Measurements from ENCODE around the gene OSBPL10. TPM values are rescaled to one million over a fixed set of nuclear protein-coding genes. Genes with fewer than 3 reads are reported as not detected.

OSBPL10 gene
- total and polyA plus RNA-seq, 9 donors: 2.5 to 36.6 (median 10.6) TPM

DNA sequence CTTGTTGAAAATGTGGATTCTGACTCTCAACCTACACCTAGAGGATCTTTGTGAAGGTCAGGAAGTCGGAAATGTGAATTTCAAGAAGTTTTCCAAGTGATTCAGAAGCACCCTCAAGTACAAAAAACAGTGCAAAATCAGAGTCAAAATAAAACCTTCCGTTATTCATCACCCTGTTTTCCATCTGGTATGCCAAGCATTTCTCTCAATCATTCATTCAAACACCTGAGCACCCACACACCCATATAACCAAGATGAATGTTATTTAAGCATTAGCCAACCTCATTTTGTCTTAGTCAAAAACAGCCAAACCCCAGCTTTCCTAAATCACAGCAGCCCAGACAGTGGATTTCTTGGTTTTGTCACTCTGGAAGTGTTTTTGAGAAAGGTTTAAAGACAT, 91.1 kb downstream of the OSBPL10 start:
- Histone ChIP-seq H3K4me3 (no peak overlapping the region), H3K27me3 (no peaks in the 10 kb centered on the region), H3K27ac (no peak overlapping the region), H3K36me3 (no peaks in the 10 kb centered on the region), H3K9me3 (no peaks in the 10 kb centered on the region), H3K4me1 (ENCODE audit: insufficient read depth) (no peaks in the 10 kb centered on the region)
- TF ChIP-seq, protein P1, sequence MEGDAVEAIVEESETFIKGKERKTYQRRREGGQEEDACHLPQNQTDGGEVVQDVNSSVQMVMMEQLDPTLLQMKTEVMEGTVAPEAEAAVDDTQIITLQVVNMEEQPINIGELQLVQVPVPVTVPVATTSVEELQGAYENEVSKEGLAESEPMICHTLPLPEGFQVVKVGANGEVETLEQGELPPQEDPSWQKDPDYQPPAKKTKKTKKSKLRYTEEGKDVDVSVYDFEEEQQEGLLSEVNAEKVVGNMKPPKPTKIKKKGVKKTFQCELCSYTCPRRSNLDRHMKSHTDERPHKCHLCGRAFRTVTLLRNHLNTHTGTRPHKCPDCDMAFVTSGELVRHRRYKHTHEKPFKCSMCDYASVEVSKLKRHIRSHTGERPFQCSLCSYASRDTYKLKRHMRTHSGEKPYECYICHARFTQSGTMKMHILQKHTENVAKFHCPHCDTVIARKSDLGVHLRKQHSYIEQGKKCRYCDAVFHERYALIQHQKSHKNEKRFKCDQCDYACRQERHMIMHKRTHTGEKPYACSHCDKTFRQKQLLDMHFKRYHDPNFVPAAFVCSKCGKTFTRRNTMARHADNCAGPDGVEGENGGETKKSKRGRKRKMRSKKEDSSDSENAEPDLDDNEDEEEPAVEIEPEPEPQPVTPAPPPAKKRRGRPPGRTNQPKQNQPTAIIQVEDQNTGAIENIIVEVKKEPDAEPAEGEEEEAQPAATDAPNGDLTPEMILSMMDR (IDR thresholded peaks at IDR 0.05): no peak
- TF ChIP-seq EP300 (IDR thresholded peaks at IDR 0.05) (no peak), POLR2A (IDR thresholded peaks at IDR 0.05) (no peak)
- no peak for DNase-seq
- intact Hi-C loops (cut with DNase I): no loop called here
- 93 to 94% (median 94%) methylated on average over 2 of the region's 2 CpGs for WGBS, 3 donors

DNA sequence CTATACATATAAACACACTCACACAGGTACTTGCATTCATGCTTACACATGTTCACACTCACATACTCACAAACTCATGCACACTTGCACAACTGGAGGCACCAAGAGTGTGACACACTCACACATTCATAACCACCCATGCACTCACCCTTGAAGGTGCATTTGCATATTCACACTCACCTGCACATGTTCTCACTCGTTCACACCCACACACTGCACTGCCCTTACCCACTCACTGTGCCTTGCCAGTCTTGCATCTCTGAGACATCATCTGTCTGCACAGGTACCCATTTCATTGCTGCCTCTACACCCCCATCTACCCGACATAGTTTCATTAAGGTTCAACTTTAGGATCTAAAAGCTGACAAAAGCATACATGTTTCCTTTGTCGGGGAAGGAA, 95.8 kb downstream of the OSBPL10 start:
- no peak overlapping the region for H3K27ac ChIP-seq
- H3K36me3 ChIP-seq: no peaks in the 10 kb centered on the region
- H3K4me1 ChIP-seq (ENCODE audit: insufficient read depth): no peaks in the 10 kb centered on the region
- no peak for DNase-seq
- H3K27me3 ChIP-seq: no peaks in the 10 kb centered on the region
- TF ChIP-seq EP300 (IDR thresholded peaks at IDR 0.05): no peak
- TF ChIP-seq, protein P1 (IDR thresholded peaks at IDR 0.05): no peak
- no peak for TF ChIP-seq POLR2A (IDR thresholded peaks at IDR 0.05)
- WGBS, 3 donors: 95 to 97% (median 96%) methylated on average over 3 of the region's 3 CpGs
- no peaks in the 10 kb centered on the region for H3K9me3 ChIP-seq
- intact Hi-C loops (cut with DNase I): no loop called here
- H3K4me3 ChIP-seq: no peak overlapping the region

DNA sequence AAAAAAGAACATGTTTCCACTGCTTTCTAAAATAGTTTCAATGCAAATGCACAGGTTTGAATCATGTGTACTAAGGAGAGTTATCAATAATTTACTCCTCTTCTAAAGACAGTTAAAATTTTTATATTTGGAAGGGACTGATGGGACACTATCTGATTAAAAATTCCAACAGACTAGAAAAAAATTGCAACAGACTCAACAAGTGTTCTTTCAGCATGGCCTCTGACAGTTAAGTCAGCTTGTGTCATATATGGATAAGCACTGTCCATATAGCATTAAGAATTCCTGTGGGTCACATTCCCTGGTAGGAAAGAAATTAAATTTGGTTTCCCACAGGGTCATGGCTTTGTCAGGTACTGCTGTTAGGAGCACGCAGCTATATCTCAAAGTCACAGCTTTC, 96.8 kb downstream of the OSBPL10 start:
- intact Hi-C loops (cut with DNase I): no loop called here
- no peak for DNase-seq
- Histone ChIP-seq H3K4me1 (ENCODE audit: insufficient read depth) (no peaks in the 10 kb centered on the region), H3K4me3 (no peak overlapping the region), H3K36me3 (no peaks in the 10 kb centered on the region), H3K9me3 (no peaks in the 10 kb centered on the region), H3K27me3 (no peaks in the 10 kb centered on the region), H3K27ac (no peak overlapping the region)
- 93 to 100% (median 95%) methylated on average over 1 of the region's 1 CpG for WGBS, 3 donors
- TF ChIP-seq, protein P1 (IDR thresholded peaks at IDR 0.05): no peak
- TF ChIP-seq POLR2A (IDR thresholded peaks at IDR 0.05) (no peak), EP300 (IDR thresholded peaks at IDR 0.05) (no peak)

DNA sequence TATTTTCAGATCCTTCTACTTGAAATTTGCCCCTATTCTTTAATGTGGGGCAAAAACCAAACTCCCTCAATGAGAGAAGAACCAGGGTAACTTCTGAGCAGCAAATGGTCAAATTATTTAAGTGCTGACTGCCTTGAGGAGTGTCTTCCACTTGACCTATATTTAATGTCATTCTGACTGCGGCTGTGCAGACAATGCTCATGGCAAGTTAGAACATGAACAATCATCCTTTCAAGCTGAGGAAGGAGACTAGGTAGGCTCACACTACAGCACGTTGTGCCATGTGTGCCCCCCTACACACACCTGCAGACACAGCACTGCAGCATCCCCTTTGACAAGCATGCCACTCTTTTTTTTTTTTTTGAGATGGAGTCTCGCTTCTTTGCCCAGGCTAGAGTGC, 98.2 kb downstream of the OSBPL10 start:
- no peak overlapping the region for H3K27ac ChIP-seq
- no peak for DNase-seq
- no peaks in the 10 kb centered on the region for H3K36me3 ChIP-seq
- intact Hi-C loops (cut with DNase I): no loop called here
- H3K27me3 ChIP-seq: no peaks in the 10 kb centered on the region
- no peaks in the 10 kb centered on the region for H3K4me1 ChIP-seq (ENCODE audit: insufficient read depth)
- TF ChIP-seq EP300 (IDR thresholded peaks at IDR 0.05) (no peak), POLR2A (IDR thresholded peaks at IDR 0.05) (no peak)
- TF ChIP-seq, protein P1 (IDR thresholded peaks at IDR 0.05): no peak
- H3K4me3 ChIP-seq: no peak overlapping the region
- H3K9me3 ChIP-seq: no peaks in the 10 kb centered on the region
- 72 to 90% (median 79%) methylated on average over 3 of the region's 3 CpGs for WGBS, 3 donors

DNA sequence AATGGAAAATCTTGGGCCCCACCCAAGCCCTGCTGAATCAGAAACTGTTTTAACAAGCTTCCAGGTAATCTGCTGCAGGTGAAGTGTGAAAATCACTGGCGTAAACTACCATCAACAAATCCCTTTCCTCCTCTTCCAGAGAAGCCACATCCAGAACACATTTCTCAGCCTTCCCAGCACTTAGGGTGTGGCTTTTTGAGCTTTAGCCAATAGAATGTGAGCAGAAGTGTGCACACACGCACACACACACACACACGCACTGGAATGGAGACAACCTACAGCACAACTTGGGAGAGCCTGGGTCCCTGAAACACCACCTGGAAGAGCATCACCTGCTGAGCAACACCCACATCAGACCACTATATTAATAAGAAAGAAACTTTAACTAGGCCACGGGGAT, 98.6 kb downstream of the OSBPL10 start:
- TF ChIP-seq, protein P1 (IDR thresholded peaks at IDR 0.05): no peak
- no peak for TF ChIP-seq POLR2A (IDR thresholded peaks at IDR 0.05)
- no peak for TF ChIP-seq EP300 (IDR thresholded peaks at IDR 0.05)
- WGBS, 3 donors: 94 to 96% (median 95%) methylated on average over 4 of the region's 4 CpGs

More for the DNA sequence above, 98.6 kb downstream of the OSBPL10 start:
- Histone ChIP-seq H3K27me3 (no peaks in the 10 kb centered on the region), H3K4me1 (ENCODE audit: insufficient read depth) (no peaks in the 10 kb centered on the region), H3K9me3 (no peaks in the 10 kb centered on the region), H3K36me3 (no peaks in the 10 kb centered on the region), H3K27ac (no peak overlapping the region), H3K4me3 (no peak overlapping the region)
- DNase-seq: no peak
- intact Hi-C loops (cut with DNase I): no loop called here

Data from ovary (tissue), 9 donors.